Ascending aorta (tissue), 2 donors: ENCODE results near the gene ZNF655. TPM values are rescaled to one million over a fixed set of nuclear protein-coding genes. Genes with fewer than 3 reads are reported as not detected.
"Not testable (repeated sequence)": the region's sequence is repeated elsewhere in the genome, so short reads cannot be mapped to it uniquely, and the experiment has no call there.

Experiments used
- DNase-seq, 2 donors: peaks; one replicate each; pipeline ENCODE4 v3.0.0-alpha.2; 2019; ENCODE audit warnings: low spot score in 2 of 2
- H3K27ac ChIP-seq, 2 donors: fragments of 200-600 bp; sonication (generic); one replicate each; pipeline ENCODE4 v1.5.1; 2016 to 2017; ENCODE audit warnings: mild to moderate bottlenecking in 1 of 2
- H3K27me3 ChIP-seq: fragments of 200-600 bp; sonication (generic); one replicate; pipeline ENCODE4 v1.5.1; 2017
- H3K36me3 ChIP-seq, 2 donors: fragments of 200-600 bp; sonication (generic); one replicate each; pipeline ENCODE4 v1.5.1; 2016
- H3K4me1 ChIP-seq, 2 donors: fragments of 200-600 bp; sonication (generic); one replicate each; pipeline ENCODE4 v1.5.1; 2016 to 2017; ENCODE audit warnings: mild to moderate bottlenecking in 1 of 2
- H3K4me3 ChIP-seq, 2 donors: fragments of 200-600 bp; sonication (generic); one replicate each; pipeline ENCODE4 v1.5.1; 2016 to 2017; ENCODE audit warnings: mild to moderate bottlenecking in 1 of 2
- H3K9me3 ChIP-seq, 2 donors: fragments of 200-600 bp; sonication (generic); one replicate each; pipeline ENCODE4 v1.5.1; 2016
- CTCF ChIP-seq, 3 experiments: fragments of 200-600 bp in 2 of 3; fragments of 450-650 bp in 1 of 3; sonication (generic) in 2 of 3; IDR thresholded peaks; one replicate each; pipeline ENCODE4 v1.5.1; 2016 to 2019; ENCODE audit warnings: antibody characterized with exemption in 3 of 3, mild to moderate bottlenecking in 1 of 3, moderate library complexity in 1 of 3
- intact Hi-C: fragments of 100-400 bp; cut with DNase I; formaldehyde crosslinking; loops from one replicate; pipeline ENCODE4 v1.15.1; 2023
- total RNA-seq: library from RNA; depleted of rRNA; stranded (reverse); fragments of >200 nt; gene quantifications from one replicate; pipeline ENCODE4 v1.1.0, GENCODE V29; 2016

The ZNF655 gene
- total RNA-seq, 1 donor from 2014 or later, result 37.9 TPM

DNA sequence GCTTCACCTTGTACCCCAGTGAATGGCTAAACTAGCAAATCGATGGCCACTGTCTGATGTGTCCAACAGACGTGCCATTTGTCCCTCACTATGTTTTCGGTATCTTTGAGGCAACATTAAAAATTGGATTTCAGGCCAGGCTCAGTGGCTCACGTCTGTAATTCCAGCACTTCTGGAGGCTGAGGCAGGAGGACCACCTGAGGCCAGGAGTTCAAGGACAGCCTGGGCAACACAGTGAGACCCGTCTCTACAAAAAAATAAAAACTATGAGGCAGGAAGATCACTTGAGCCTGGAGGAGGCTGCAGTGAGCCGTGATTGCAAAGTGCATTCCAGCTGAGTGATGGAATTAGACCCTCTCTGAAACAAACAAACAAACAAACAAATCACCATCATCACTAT, 14.5 kb upstream of the ZNF655 start:
- intact Hi-C loops, result no loop called here
- DNase-seq, result no peak
- H3K4me3 ChIP-seq, result no peak overlapping the region
- H3K27me3 ChIP-seq, result no peaks in the 10 kb centered on the region
- peaks cover 16 to 56% of the 10 kb centered on the region in 2 donors for H3K9me3 ChIP-seq
- H3K36me3 ChIP-seq, result peaks cover 11 to 19% of the 10 kb centered on the region in 2 donors
- no peaks in the 10 kb centered on the region for H3K4me1 ChIP-seq
- TF ChIP-seq CTCF (IDR thresholded peaks at IDR 0.05), result no peak
- H3K27ac ChIP-seq, result no peak overlapping the region

- H3K27ac ChIP-seq, DNase-seq, H3K27me3 ChIP-seq, H3K4me3 ChIP-seq, intact Hi-C loops, H3K4me1 ChIP-seq: not testable (repeated sequence)
- Histone ChIP-seq H3K9me3 (peaks cover 12 to 42% of the 10 kb centered on the region in 2 donors), H3K36me3 (peaks cover 11 to 19% of the 10 kb centered on the region in 2 donors)
These were observed 13.1 kb upstream of the ZNF655 start for GRCh38 chr7:99545308-99545707.

DNA sequence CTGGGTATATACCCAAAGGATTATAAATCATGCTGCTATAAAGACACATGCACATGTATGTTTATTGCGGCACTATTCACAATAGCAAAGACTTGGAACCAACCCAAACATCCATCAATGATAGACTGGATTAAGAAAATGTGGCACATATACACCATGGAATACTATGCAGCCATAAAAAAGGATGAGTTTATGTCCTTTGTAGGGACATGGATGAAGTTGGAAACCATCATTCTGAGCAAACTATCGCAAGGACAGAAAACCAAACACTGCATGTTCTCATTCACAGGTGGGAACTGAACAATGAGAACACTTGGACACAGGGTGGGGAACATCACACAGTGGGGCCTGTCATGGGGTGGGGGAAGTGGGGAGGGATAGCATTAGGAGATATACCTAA, 8.9 kb upstream of the ZNF655 start:
- H3K27ac ChIP-seq, H3K4me3 ChIP-seq, H3K27me3 ChIP-seq, intact Hi-C loops, DNase-seq: not testable (repeated sequence)
- Histone ChIP-seq H3K4me1 (peaks cover 6 to 11% of the 10 kb centered on the region in 2 donors), H3K36me3 (peaks cover 11 to 15% of the 10 kb centered on the region in 2 donors), H3K9me3 (peaks cover 0 to 14% of the 10 kb centered on the region in 2 donors)

- DNase-seq, result no peak
- peaks cover 0 to 12% of the 10 kb centered on the region in 2 donors for H3K9me3 ChIP-seq
- no peak for TF ChIP-seq CTCF (IDR thresholded peaks at IDR 0.05)
- H3K4me1 ChIP-seq, result peaks cover 6 to 11% of the 10 kb centered on the region in 2 donors
- intact Hi-C loops, result loop anchor here (10.0 kb wide), 1 partner anchor 517 kb away; no protein-coding TSS in a partner anchor
- H3K4me3 ChIP-seq, result peak overlapping the region; percentile 94 to 97
- no peaks in the 10 kb centered on the region for H3K27me3 ChIP-seq
- H3K27ac ChIP-seq, result peak overlapping the region; percentile 74 to 88
- peaks cover 11 to 22% of the 10 kb centered on the region in 2 donors for H3K36me3 ChIP-seq
These were observed 7.1 kb upstream of the ZNF655 start for GRCh38 chr7:99551334-99551733.

DNA sequence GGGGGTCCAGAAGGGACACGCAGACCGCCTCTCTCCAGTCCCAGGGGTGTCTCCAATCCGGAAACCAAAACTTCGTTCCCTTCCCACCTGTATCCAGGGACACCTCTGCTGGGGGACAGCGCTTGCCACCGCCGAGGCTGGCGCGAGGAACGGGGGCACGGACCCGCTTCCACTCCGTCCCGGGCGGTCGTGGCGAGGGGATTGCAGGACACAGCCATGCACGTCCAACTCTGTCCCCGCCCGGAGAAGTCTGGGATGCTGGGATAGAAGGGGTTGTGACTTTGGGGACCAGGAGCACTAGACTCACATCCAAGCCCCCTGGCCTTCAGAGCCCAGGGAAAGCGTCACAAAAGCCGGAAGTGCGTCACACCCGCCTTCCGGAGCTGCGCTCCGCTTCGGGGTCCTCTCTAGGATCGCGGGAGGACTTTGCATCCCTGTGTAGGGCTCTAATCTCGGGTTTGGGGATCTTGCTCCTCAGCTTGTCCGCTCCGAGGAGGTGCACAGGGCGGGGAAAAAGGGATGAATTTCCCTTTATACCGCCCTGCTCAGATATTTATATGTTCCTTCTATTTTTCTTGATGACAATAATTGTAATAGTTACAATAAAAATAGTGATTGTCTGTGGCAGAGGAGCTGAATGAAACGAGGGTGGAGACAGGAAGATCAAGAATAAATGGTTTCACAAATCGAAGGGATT, 6.5 kb upstream of the ZNF655 start, which contains the start of gene FAM200A:
Gene FAM200A (minus strand): TSS at position 348 of the 697 bp plus-strand sequence. CDS start 3,707 bp downstream, outside the sequence.
- DNase-seq, result peak; percentile 15 to 92
- H3K4me3 ChIP-seq, result peak within 1 kb of the TSS; percentile 94 to 97
- no peak for TF ChIP-seq CTCF (IDR thresholded peaks at IDR 0.05)
- H3K36me3 ChIP-seq, result peaks cover 11 to 26% of the 10 kb centered on the region in 2 donors
- H3K9me3 ChIP-seq, result peaks cover 0 to 6% of the 10 kb centered on the region in 2 donors
- no peaks in the 10 kb centered on the region for H3K27me3 ChIP-seq
- peaks cover 6 to 11% of the 10 kb centered on the region in 2 donors for H3K4me1 ChIP-seq
- intact Hi-C loops, result loop anchor here (2.0 to 10.0 kb wide), 2 partner anchors 47 to 517 kb away; partner anchors contain the start of gene ZKSCAN5
- peak within 1 kb of the TSS; percentile 74 to 88 for H3K27ac ChIP-seq

DNA sequence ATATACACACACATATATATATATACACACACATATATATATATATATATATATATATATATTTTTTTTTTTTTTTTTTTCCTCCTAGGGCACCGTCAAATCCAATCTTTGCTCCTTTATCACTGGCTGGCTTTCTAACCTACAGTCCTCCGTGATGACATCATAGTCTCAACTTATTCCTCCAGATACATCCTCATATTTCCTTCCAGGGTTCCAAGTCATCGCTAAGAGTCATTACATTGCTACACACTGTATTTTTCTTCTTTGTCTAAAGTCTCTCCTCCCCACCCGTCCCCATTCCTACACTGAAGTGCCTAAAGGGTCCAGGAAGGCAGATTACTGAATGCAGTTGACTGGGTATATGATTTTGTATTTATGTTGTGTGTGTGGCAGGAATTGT, 5.4 kb upstream of the ZNF655 start:
- Histone ChIP-seq H3K9me3 (no peaks in the 10 kb centered on the region), H3K4me1 (peaks cover 6 to 11% of the 10 kb centered on the region in 2 donors), H3K27ac (no peak overlapping the region), H3K36me3 (peaks cover 4 to 17% of the 10 kb centered on the region in 2 donors), H3K27me3 (no peaks in the 10 kb centered on the region), H3K4me3 (no peak overlapping the region)
- no peak for TF ChIP-seq CTCF (IDR thresholded peaks at IDR 0.05)
- intact Hi-C loops, result loop anchor here (2.0 to 10.0 kb wide), 2 partner anchors 48 to 518 kb away; partner anchors contain the start of gene ZKSCAN5
- DNase-seq, result no peak
